ENCODE measurements around the gene COPS6.

- TF ChIP-seq POLR2AphosphoS5 (IDR thresholded peaks at IDR 0.05; ENCODE audit: low read depth, low read length) = no peak
- no peak for TF ChIP-seq CTCF (IDR thresholded peaks at IDR 0.05)
- no peak for TF ChIP-seq REST (IDR thresholded peaks at IDR 0.05; ENCODE audit: insufficient read depth in 1 of 2, low read depth in 2 of 2, low read length in 1 of 2)
Observed at GRCh38 chr7:100059251-100059739, 29.5 kb upstream of the COPS6 start.
